ENCODE measurements around the gene RBM26. TPM values are rescaled to one million over a fixed set of nuclear protein-coding genes. Genes with fewer than 3 reads are reported as not detected.

RBM26 gene
- total RNA-seq, 1 experiment from 2014 or later = 32.2 TPM

GRCh38 chr13:79439275-79439674 is 33.2 kb upstream of the RBM26 start:
- in situ Hi-C loops (cut with HindIII; ENCODE audit: low pct_unique_long_range_greater_than_20kb, low sequenced_read_pairs) (no loop called here), intact Hi-C loops (cut with micrococcal nuclease; ENCODE audit: unreplicated experiment) (no loop called here)
- H3K4me3 ChIP-seq (ENCODE audit: low read depth in 2 of 2, low read length in 2 of 2) = no peak overlapping the region
- no peaks in the 10 kb centered on the region for H3K4me1 ChIP-seq (ENCODE audit: control insufficient read depth, insufficient read depth, low read length)
- TF ChIP-seq CTCF (IDR thresholded peaks at IDR 0.05) = no peak
- TF ChIP-seq TCF7L2 (IDR thresholded peaks at IDR 0.05; ENCODE audit: low read depth, low read length) = no peak
- no peak for TF ChIP-seq POLR2AphosphoS5 (IDR thresholded peaks at IDR 0.05; ENCODE audit: low read depth, low read length)
- no peak for TF ChIP-seq REST (IDR thresholded peaks at IDR 0.05; ENCODE audit: insufficient read depth in 1 of 2, low read depth in 2 of 2, low read length in 1 of 2)
- no peak for TF ChIP-seq SIN3A (IDR thresholded peaks at IDR 0.05; ENCODE audit: borderline replicate concordance, insufficient read depth, low read depth, low read length)
- ChIA-PET CTCF (no interaction called here), POLR2A (no interaction called here)
- BruUV-seq (replicated peaks) = no TSS peak
- ATAC-seq (no peak), DNase-seq (ENCODE audit: low read depth, low spot score) (no peak)
- no peaks in the 10 kb centered on the region for H3K9me3 ChIP-seq (ENCODE audit: control insufficient read depth, insufficient read depth, low read depth, low read length)
- no peaks in the 10 kb centered on the region for H3K36me3 ChIP-seq (ENCODE audit: control insufficient read depth, insufficient read depth, low read length)
- no peaks in the 10 kb centered on the region for H3K27me3 ChIP-seq (ENCODE audit: control insufficient read depth, insufficient read depth, low read length)
- H3K27ac ChIP-seq (ENCODE audit: low read length) = no peak overlapping the region

GRCh38 chr13:79435561-79435990 is 29.5 kb upstream of the RBM26 start:
- intact Hi-C loops (cut with micrococcal nuclease; ENCODE audit: unreplicated experiment) = no loop called here
- H3K27me3 ChIP-seq (ENCODE audit: control insufficient read depth, insufficient read depth, low read length) = no peaks in the 10 kb centered on the region
- H3K4me1 ChIP-seq (ENCODE audit: control insufficient read depth, insufficient read depth, low read length) = no peaks in the 10 kb centered on the region
- ATAC-seq (peak; percentile 82), DNase-seq (ENCODE audit: low read depth, low spot score) (no peak)
- peak; percentile 41; the same call in 1 of the 2 replicates for TF ChIP-seq TCF7L2 (IDR thresholded peaks at IDR 0.05; ENCODE audit: low read depth, low read length)
- no peak for TF ChIP-seq POLR2AphosphoS5 (IDR thresholded peaks at IDR 0.05; ENCODE audit: low read depth, low read length)
- in situ Hi-C loops (cut with HindIII; ENCODE audit: low pct_unique_long_range_greater_than_20kb, low sequenced_read_pairs) = no loop called here
- no TSS peak for BruUV-seq (replicated peaks)
- ChIA-PET POLR2A (no interaction called here), CTCF (no interaction called here)
- H3K27ac ChIP-seq (ENCODE audit: low read length) = no peak overlapping the region
- H3K36me3 ChIP-seq (ENCODE audit: control insufficient read depth, insufficient read depth, low read length) = no peaks in the 10 kb centered on the region
- no peak overlapping the region for H3K4me3 ChIP-seq (ENCODE audit: low read depth in 2 of 2, low read length in 2 of 2)
- H3K9me3 ChIP-seq (ENCODE audit: control insufficient read depth, insufficient read depth, low read depth, low read length) = no peaks in the 10 kb centered on the region

GRCh38 chr13:79434556-79434955 is 28.5 kb upstream of the RBM26 start:
- CTCF ChIA-PET = interaction anchor here (0.5 kb wide), 1 partner anchor 37 kb away, joined by 3 read pairs; no protein-coding TSS in a partner anchor

More at GRCh38 chr13:79434556-79434955, 28.5 kb upstream of the RBM26 start:
- H3K9me3 ChIP-seq (ENCODE audit: control insufficient read depth, insufficient read depth, low read depth, low read length) = no peaks in the 10 kb centered on the region
- no peaks in the 10 kb centered on the region for H3K36me3 ChIP-seq (ENCODE audit: control insufficient read depth, insufficient read depth, low read length)
- H3K4me1 ChIP-seq (ENCODE audit: control insufficient read depth, insufficient read depth, low read length) = no peaks in the 10 kb centered on the region
- POLR2A ChIA-PET = no interaction called here
- no peak for DNase-seq (ENCODE audit: low read depth, low spot score)
- TF ChIP-seq REST (IDR thresholded peaks at IDR 0.05; ENCODE audit: insufficient read depth in 1 of 2, low read depth in 2 of 2, low read length in 1 of 2) = no peak
- no peak for TF ChIP-seq POLR2AphosphoS5 (IDR thresholded peaks at IDR 0.05; ENCODE audit: low read depth, low read length)
- no peak for TF ChIP-seq TCF7L2 (IDR thresholded peaks at IDR 0.05; ENCODE audit: low read depth, low read length)
- no peak for TF ChIP-seq SIN3A (IDR thresholded peaks at IDR 0.05; ENCODE audit: borderline replicate concordance, insufficient read depth, low read depth, low read length)
- no peak for TF ChIP-seq CTCF (IDR thresholded peaks at IDR 0.05)
- no peak for ATAC-seq
- no peak overlapping the region for H3K4me3 ChIP-seq (ENCODE audit: low read depth in 2 of 2, low read length in 2 of 2)
- no peak overlapping the region for H3K27ac ChIP-seq (ENCODE audit: low read length)
- in situ Hi-C loops (cut with HindIII; ENCODE audit: low pct_unique_long_range_greater_than_20kb, low sequenced_read_pairs) = no loop called here
- intact Hi-C loops (cut with micrococcal nuclease; ENCODE audit: unreplicated experiment) = no loop called here
- no TSS peak for BruUV-seq (replicated peaks)
- no peaks in the 10 kb centered on the region for H3K27me3 ChIP-seq (ENCODE audit: control insufficient read depth, insufficient read depth, low read length)

Data from Panc1 (cell line).